ENCODE measurements around the gene SPDYE5.
A peak's percentile ranks its signal among the peaks of the same experiment; 100 is the strongest.
"Not testable (repeated sequence)": the region's sequence is repeated elsewhere in the genome, so short reads cannot be mapped to it uniquely, and the experiment has no call there.

Gene SPDYE5, protein sequence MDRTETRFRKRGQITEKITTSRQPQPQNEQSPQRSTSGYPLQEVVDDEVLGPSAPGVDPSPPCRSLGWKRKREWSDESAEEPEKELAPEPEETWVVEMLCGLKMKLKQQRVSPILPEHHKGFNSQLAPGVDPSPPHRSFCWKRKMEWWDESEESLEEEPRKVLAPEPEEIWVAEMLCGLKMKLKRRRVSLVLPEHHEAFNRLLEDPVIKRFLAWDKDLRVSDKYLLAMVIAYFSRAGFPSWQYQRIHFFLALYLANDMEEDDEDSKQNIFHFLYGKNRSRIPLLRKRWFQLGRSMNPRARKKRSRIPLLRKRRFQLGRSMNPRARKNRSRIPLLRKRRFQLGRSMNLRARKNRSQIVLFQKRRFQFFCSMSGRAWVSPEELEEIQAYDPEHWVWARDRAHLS

DNA sequence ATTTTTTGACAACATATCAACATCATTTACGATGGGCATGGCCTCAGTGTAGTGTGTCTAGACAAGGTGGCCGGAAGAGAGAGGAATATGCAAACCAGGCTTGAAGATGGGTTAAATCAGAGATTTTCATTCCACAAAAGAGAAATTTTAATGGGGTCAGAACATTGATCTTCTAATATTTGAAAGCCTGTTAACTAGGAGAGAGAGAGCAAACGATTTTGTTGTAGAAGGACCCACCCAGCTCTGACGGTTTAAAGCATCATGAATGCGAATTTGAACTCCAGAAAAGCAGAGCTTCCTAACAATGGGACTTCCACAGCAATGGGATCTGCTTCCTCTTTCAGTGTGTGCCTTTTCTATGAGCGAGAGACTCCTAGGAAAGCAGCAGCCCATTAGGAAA, at the start of gene SPDYE5:
Gene SPDYE5, plus strand, starts transcription at position 301 of the 400 bp plus-strand sequence. CDS start 1,728 bp downstream, outside the sequence.
- DNase-seq (ENCODE audit: low read depth): not testable (repeated sequence)

DNA sequence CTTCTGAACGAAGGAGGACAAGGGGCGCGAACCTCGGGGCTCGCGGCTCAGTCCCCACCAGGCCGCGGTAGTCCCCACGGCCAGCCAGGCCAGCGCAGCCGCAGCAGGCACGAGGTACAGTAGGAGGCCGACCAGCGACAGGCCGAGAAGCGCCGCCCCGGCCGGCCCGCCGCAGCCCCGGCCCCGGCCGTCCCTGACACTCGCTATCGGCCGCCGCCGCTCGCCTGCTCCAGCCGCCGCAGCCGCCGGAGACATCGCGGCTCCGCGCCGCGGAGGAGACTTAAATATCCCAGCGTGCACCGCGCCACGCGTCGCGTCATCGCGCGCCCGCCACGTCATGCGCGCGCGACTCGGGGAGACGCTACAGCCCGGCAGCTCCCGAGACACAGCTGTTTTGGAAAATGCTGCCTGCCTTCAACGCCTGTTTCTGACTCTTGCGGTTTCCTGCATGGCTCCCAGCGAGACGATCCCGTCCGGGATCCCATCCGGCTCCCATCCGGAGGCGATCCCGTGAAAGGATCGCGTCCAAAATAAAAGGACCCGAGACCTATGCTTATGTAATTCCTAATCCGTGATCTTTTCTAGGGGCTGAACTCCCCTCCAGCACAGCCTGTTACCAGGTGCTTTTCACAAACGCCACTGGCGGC, 49.5 kb upstream of the SPDYE5 start:
- not testable (repeated sequence) for DNase-seq (ENCODE audit: low read depth)

DNA sequence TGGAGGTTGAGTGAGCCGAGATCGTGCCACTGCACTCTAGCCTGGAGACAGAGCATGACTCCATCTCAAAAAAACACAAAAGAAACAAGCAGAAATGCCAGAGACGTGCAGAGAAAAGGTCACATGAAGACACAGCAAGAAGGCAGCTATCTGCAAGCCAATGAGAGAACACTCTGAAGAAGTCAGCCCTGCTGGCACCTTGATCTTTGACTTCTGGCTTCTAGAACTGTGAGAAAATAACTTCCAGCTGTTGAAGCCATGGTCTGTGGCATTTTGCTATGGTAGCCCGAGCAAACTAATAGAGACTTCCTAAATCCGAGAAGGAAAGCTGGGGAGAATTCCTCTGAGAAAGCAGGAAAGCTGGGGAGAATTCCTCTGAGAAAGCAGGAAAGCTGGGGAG, 42.2 kb upstream of the SPDYE5 start:
- DNase-seq (ENCODE audit: low read depth): not testable (repeated sequence)

DNA sequence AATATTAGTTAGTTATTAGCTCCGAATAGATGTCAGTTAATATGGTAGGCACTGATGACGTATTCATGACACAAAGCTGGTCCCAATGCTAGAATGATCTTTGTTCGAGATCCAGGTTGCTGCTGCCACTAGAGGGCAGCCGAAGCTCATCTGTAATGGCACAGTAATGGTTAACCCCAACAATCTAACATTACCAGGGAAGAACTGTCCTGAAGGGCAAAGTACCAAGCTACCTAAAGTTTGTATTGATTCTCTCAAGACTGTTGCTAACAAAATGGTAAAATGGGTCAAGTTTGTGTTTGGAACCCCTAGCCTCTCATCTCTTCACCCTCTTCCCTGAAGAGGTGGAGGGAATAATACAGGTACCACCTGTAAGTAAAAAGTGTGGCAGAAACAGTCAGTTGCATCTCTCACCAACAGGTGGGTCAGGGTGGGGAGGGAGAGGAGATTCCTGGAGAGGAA, 39.6 kb upstream of the SPDYE5 start:
- DNase-seq (ENCODE audit: low read depth): not testable (repeated sequence)

DNA sequence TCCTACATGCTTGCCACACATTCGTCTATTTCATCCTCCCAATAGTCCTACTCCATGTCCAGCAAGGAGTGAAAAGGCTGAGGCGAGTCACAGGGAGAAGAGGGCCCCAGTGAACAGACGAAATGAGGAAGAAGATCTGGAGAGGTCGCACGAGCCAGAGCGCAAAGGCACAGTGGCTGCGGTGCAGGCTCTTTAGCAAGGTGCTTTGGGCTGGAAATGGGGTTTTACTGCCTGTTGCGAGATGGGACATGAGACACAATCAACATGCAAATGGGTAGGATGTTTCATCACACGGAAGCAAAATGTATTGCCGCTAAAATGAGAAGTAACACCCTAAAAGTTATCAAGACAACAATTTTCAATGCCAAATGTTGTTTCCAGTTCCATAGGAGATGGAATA, 35.7 kb upstream of the SPDYE5 start:
- DNase-seq (ENCODE audit: low read depth): not testable (repeated sequence)

DNA sequence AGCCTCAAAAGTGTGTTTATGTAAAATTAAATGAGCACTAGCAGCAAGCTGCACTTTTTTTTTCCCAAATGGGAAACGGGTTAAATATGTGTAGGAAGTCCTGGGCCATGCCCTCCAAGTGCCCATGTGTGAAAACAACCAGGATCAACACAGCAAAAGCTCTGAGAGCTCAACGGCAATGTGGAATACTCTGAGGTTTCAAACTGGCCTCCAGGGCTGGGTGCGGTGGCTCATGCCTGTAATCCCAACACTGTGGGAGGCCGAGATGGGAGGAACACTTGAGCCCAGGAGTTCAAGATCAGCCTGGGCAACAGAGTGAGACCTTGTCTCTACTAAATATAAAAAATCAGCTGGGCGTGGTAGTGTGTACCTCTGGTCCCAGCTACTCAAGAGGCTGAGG, 34.1 kb upstream of the SPDYE5 start:
- not testable (repeated sequence) for DNase-seq (ENCODE audit: low read depth)

DNA sequence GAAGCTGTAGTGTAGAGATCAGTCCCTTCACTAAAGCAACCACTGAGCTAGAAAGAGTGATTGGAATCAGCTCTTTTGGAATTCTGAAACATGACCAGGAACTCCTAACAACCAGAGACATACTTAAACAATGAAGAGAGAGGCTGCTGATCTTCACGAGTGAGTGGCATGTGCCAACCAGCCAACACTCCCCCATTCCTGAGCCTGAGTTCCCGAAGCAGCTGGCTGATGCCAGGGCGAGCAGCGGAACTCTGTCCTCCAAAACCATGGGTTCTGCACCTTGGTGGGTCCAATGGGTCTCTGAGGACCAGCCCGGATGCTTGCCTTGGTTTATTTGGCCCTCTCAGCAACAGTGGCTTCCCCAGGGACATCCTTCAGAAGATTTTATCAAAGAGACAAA, 31.6 kb upstream of the SPDYE5 start:
- not testable (repeated sequence) for DNase-seq (ENCODE audit: low read depth)

DNA sequence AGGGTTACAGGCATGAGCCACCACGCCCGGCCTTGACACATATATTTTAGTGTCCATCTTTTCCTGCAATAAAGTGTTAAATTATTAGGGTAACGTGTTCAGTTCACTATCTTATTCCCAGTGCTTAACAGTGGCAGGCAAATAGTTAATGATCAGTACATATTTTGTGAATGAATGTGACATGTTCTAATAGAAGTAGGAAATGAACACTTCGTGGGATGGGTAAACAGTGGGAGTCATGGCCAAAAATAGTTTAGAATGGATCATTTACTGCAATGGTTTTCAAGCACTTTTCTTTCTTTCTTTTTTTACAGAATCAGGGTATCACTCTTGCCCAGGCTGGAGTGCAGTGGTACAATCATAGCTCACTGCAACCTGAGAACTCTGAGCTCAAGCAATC, 22.0 kb upstream of the SPDYE5 start:
- DNase-seq (ENCODE audit: low read depth): not testable (repeated sequence)

DNA sequence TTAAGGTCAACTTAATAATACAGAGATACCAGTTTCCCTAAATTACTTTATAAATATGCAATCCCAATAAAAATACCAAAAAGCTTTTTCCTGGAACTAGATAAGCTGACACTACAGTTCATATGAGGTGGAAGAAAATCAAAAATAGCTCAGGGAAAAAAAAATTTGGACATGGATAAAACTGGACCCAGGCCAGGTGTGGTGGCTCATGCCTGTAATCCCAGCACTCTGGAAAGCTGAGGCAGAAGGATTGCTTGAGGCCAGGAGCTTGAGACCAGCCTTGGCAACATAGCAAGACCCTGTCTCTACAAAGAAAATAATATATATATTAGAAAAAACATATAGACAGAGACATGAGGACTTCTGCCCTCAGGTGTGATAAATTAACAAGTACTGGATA, 14.7 kb upstream of the SPDYE5 start:
- DNase-seq (ENCODE audit: low read depth): not testable (repeated sequence)

DNA sequence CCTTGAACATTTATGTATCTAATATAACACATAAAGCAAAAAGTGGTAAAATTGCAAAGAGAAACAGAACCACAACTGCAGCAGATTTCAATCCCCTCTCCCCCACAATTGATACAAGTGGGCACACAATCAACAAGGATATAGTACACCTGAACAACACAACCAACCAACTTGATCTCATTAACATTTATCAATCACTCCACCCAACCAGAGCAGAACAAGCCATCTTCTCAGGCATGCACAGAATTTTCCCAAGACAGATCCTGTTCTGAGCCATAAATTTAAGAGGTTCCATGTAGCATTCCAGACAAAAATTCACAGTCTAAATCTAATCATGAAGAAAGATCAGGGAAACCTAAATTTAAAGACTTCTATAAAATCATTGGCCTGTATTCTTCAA, 11.8 kb upstream of the SPDYE5 start:
- DNase-seq (ENCODE audit: low read depth): not testable (repeated sequence)

DNA sequence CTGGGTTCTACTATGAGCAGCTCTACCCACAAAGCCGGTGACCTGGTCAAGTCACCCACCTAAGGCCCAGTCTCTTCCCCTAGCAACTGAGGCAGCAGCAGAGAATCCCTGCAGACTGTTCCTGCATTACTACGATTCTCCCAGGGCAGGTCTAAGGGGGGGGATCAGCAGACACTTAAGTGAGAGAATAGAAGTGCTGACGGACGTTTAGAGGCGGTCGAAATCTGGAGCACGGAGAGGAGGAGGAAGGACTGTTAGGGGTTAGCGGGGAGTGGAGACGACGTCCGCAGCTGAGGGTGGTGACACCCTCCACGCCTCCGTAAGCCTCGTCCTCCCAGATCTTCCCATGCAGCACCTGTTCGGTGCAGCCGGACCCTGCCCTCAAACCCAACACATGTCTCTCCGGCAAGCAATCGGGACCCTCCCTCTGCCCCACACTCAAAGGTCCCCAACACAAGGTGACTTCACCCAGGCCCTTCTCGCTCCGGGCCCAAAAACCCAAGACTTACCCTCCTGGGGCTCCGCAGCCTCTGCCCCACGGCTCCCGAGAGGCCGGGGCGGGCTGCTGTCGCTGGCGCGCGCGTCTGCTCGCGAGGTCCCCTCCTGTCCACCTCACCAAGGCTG, 6.7 kb upstream of the SPDYE5 start:
- not testable (repeated sequence) for DNase-seq (ENCODE audit: low read depth)

DNA sequence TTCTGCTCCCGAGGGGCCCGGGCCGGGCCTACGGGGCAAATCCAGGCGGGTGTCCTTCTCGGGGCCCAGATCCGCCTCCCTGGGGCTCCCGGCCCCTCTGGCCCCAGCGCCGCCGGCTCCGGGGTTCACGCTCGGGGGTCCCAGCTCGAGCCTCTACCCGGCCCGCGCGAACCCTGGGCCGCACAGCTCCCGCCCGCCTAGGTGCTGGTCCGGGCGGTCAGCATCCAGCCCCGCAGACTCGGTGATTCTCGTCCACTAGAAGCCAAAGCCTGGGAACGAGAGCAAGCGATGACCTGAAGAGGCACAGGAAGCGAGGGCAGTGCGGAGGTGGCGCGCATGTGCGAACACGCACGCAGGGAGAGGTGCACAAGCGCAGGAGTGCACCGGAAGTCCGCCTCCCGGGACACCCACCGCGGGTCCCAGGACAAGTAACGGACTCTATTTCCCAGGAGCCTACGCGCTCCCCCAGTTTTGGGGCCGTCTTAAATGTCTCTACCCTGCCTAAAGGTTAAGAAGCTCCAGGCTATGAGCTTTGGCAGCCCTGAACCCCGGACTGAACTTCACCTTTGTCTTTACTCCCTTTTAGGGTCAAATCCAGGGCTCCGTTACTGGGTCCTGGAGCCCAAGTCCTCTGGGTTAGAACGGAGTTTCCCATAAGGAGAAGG, 6.0 kb upstream of the SPDYE5 start, which contains the start of gene POM121C:
Gene POM121C, minus strand, starts transcription at position 321 of the 665 bp plus-strand sequence. CDS start 44,803 bp downstream, outside the sequence.
- DNase-seq (ENCODE audit: low read depth): peak; percentile 86

DNA sequence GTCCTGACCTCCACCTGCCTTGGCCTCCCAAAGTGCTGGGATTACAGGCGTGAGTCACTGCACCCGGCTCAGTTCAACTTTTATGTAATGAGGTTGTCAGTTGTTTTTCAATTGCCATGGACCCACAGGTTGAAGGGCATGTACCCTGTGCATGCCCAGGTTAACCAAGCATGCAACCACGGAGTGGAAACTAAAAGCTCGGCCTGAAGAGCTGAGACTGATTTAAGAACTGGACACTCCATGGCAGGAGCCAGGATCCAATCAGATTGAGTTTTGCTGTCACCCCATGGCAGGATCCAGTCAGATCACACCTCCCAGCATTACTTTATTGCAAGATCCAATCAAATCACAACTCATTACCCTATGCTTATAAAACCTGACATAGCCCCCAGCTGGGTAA, 16.9 kb downstream of the SPDYE5 start:
- DNase-seq (ENCODE audit: low read depth): not testable (repeated sequence)

DNA sequence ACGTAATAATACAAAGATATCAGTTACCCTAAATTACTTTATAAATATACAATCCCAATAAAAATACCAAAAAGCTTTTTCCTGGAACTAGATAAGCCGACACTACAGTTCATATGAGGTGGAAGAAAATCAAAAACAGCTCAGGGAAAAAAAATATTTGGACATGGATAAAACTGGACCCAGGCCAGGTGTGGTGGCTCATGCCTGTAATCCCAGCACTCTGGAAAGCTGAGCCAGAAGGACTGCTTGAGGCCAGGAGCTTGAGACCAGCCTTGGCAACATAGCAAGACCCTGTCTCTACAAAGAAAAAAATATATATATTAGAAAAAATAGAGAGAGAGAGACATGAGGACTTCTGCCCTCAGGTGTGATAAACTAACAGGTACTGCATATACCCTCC, 26.7 kb downstream of the SPDYE5 start:
- not testable (repeated sequence) for DNase-seq (ENCODE audit: low read depth)

DNA sequence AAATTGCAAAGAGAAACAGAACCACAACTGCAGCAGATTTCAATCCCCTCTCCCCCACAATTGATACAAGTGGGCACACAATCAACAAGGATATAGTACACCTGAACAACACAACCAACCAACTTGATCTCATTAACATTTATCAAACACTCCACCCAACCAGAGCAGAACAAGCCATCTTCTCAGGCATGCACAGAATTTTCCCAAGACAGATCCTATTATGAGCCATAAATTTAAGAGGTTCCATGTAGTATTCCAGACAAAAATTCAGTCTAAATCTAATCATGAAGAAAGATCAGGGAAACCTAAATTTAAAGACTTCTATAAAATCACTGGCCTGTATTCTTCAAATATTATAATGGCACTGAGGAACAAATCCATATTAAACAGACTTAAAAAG, 29.6 kb downstream of the SPDYE5 start:
- not testable (repeated sequence) for DNase-seq (ENCODE audit: low read depth)

DNA sequence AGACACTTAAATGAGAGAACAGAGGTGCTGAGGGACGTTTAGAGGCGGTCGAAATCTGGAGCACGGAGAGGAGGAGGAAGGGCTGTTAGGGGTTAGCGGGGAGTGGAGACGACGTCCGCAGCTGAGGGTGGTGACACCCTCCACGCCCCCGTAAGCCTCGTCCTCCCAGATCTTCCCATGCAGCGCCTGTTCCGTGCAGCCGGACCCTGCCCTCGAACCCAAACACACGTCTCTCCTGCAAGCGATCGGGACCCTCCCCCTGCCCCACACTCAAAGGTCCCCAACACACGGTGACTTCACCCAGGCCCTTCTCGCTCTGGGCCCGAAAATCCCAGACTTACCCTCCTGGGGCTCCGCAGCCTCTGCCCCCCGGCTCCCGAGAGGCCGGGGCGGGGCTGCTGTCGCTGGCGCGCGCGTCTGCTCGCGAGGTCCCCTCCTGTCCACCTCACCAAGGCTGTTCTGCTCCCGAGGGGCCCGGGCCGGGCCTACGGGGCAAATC, 35.2 kb downstream of the SPDYE5 start:
- not testable (repeated sequence) for DNase-seq (ENCODE audit: low read depth)

DNA sequence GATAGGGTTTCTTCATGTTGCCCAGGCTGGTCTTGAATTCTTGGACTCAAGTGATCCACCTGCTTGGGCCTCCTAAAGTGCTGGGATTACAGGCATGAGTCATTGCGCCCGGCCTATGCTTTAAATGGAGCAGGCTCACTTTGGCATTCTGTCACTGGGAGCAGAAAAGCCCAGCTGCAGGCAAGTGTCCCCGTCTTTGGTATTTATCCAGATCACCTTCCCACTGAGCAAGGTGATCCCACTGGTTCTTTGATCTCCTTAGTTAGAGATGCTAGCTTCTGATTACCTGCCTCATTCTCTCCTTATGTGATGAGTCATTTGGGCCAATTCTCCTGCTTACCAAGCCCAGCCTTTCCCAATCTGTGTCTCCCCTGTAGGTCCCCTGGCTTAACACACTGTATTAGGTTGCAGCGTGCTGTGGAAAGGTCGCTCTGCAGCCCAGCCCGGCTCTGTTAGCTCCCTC, 39.3 kb downstream of the SPDYE5 start:
- DNase-seq (ENCODE audit: low read depth): no peak

DNA sequence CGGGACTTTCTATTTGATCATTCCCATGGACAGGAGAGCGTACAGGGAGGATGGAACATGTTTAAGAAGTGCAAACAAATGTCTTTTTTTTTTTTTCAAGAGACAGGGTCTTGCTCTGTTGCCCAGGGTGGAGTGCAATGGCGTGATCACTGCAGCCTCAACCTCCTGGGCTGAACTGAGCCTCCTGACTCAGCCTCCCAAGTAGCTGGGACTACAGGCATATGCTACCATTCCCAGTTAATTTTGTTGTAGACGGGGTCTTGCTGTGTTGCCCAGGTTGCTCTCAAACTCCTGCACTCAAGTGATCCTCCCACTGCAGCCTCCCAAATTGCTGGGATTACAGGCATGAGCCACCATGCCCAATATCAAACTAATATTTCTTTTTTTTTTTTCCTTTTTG, 40.5 kb downstream of the SPDYE5 start:
- DNase-seq (ENCODE audit: low read depth): no peak

DNA sequence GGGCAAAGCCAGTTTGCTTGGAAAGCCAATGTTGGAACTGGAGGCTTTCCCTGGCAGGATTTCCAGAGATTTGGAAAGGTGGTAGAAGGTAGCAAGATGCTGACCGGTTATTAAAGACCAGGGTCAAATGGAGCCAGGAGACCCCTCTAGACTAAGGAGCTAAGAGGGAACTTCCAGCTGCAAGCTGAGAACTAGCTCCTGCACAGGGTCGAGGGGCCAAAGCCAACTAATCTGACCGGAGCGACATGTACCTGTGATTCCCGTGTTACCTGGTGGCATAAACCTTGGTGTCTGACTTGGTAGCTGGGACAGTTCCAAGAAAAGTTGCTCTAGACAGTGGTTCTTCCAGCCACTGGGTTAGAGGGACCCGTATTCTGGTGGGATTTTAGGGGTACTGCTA, 41.8 kb downstream of the SPDYE5 start:
- no peak for DNase-seq (ENCODE audit: low read depth)

DNA sequence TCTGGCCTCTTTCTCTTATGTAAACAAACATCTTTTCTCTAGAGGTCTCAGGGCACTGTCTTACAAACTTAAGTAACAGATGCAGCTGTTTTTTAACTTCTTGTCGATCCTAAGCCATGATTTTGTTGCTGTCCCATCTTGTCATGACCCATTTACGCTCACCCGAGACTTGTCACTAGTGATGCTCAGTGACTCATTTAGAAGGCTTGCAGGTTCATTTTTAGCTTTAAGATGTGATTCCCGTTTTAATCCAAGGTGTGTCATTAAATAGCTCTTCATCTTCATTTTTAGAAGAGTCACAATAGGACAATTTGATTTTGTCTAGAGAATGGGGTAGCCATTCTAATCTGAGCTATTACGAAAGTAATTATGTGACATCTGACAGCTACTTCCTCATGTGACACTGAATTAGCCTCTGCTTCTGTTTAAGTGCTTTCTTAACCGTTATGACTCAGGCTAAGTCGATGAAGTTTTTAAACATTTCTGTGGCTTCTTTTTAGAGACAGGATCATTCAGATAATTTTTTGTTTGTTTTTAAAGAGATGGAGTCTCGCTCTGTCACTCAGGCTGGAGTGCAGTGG, 42.7 kb downstream of the SPDYE5 start:
- DNase-seq (ENCODE audit: low read depth): no peak

DNA sequence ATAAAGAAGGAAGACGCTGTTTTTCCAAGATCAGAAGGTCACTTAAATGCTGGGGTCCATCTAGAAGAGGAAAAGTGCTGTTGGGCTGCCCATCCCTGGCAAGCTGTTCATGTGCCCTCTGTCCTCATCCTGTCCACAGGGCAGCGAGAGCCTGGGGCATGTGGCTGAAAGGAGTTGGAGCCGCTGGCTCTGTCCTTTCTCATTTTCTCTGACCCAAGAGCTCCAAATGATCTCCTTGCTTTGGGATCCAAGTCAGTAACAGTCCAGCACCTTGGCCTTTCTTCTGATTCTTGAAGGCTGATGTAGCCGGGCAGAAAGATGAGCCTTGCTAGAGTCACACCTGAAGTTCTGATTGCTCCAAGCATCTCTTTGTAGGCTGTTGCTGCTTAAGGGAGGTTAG, 44.4 kb downstream of the SPDYE5 start:
- no peak for DNase-seq (ENCODE audit: low read depth)
